HepG2 (cell line): ENCODE measurements around the gene C16orf78. TPM values are rescaled to one million over a fixed set of nuclear protein-coding genes. Genes with fewer than 3 reads are reported as not detected.

Experiments
- ATAC-seq: fragments of 200-7000 bp; cut with Tn5 transposase; 3 replicates; pipeline ENCODE4 v1.9.1; 2020; ENCODE audit warnings: mild to moderate bottlenecking, moderate library complexity
- BruUV-seq: library from RNA; stranded (reverse); fragments of 400-500 nt; replicated peaks from 2 replicates; lab custom pipeline; 2021; lab: Mats Ljungman, UMichigan
- CTCF ChIA-PET: fragments of 300-600 bp; formaldehyde crosslinking; extraction: SDS; loops from one replicate; lab custom pipeline; 2021; ENCODE audit warnings: low total read pairs, inconsistent platforms, low intra/inter-chr PET ratio; lab: Yijun Ruan, JAX
- POLR2A ChIA-PET: fragments of 350-600 bp; sonication (Branson Sonifier 250); formaldehyde crosslinking; loops from one replicate; lab custom pipeline; 2020; ENCODE audit warnings: antibody characterized with exemption, inconsistent platforms; lab: Yijun Ruan, JAX
- DNase-seq: peaks from one replicate; pipeline ENCODE4 v3.0.0-alpha.2; 2015; ENCODE audit warnings: low spot score
- FAIRE-seq: peaks from 3 replicates; lab custom pipeline; 2011; peaks lifted over from hg19 to GRCh38; lab: Jason Lieb, UNC
- H2AFZ ChIP-seq: one replicate; pipeline ENCODE4 v1.6.1; 2011; ENCODE audit warnings: low read length, inconsistent platforms
- H3K27ac ChIP-seq: fragments of 300-600 bp; 3 replicates; pipeline ENCODE4 v1.8.0; 2011; ENCODE audit warnings: mixed run types, mild to moderate bottlenecking, mixed read lengths, low read length, inconsistent platforms; ENCODE audit not compliant: insufficient read depth; ENCODE audit errors: extremely low read length
- H3K27me3 ChIP-seq, 2 experiments: fragments of 200-600 bp in 1 of 2; 2 replicates in 1 of 2; 3 replicates in 1 of 2; pipeline versions ENCODE4 v1.6.0 to v1.8.0; 2011; ENCODE audit warnings: low read length in 2 of 2, mild to moderate bottlenecking in 2 of 2, moderate library complexity in 2 of 2, inconsistent platforms in 1 of 2; ENCODE audit not compliant: insufficient read depth in 2 of 2, control insufficient read depth in 1 of 2
- H3K36me3 ChIP-seq, 2 experiments: fragments of 200-600 bp in 1 of 2; replicated peaks in 1 of 2; 2 replicates in 1 of 2; 3 replicates in 1 of 2; pipeline versions ENCODE4 v1.5.1 to v1.8.0; 2011; ENCODE audit warnings: low read length in 2 of 2, inconsistent platforms in 1 of 2; ENCODE audit not compliant: insufficient read depth in 2 of 2, control insufficient read depth in 1 of 2
- H3K4me1 ChIP-seq: 2 replicates; pipeline ENCODE4 v1.5.1; 2012; ENCODE audit warnings: low read length, inconsistent platforms; ENCODE audit not compliant: insufficient read depth
- H3K4me2 ChIP-seq: 2 replicates; pipeline ENCODE4 v1.6.0; 2011; ENCODE audit warnings: low read depth, low read length, inconsistent platforms
- H3K4me3 ChIP-seq, 3 experiments: fragments of 200-600 bp in 1 of 3; sonication (generic), shearing (Covaris generic) in 1 of 3; replicated peaks in 1 of 3; 2 replicates each; pipeline ENCODE4 v1.5.1; 2011 to 2016; ENCODE audit warnings: low read length in 3 of 3, inconsistent platforms in 2 of 3, low read depth in 2 of 3, mild to moderate bottlenecking in 2 of 3, control low read depth in 1 of 3, mixed read lengths in 1 of 3; ENCODE audit not compliant: insufficient read depth in 1 of 3
- H3K79me2 ChIP-seq: one replicate; pipeline ENCODE4 v1.6.1; 2011; ENCODE audit warnings: low read length, inconsistent platforms; ENCODE audit not compliant: insufficient read depth
- H3K9ac ChIP-seq: 2 replicates; pipeline ENCODE4 v1.6.0; 2011; ENCODE audit warnings: mild to moderate bottlenecking, low read depth, low read length, inconsistent platforms; ENCODE audit not compliant: insufficient read depth
- H3K9me3 ChIP-seq: 2 replicates; pipeline ENCODE4 v1.5.1; 2012; ENCODE audit warnings: mild to moderate bottlenecking, low read length
- H4K20me1 ChIP-seq: 2 replicates; pipeline ENCODE4 v1.6.0; 2011; ENCODE audit warnings: inconsistent platforms, mild to moderate bottlenecking, low read length, moderate library complexity; ENCODE audit not compliant: insufficient read depth
- KDM5B ChIP-seq: sonication (generic); formaldehyde crosslinking; IDR thresholded peaks from 2 replicates; pipeline ENCODE4 v1.4.0; 2020; ENCODE audit warnings: missing genetic modification reagents, mild to moderate bottlenecking, borderline replicate concordance
- MAF1 ChIP-seq: sonication (generic); formaldehyde crosslinking; IDR thresholded peaks from 2 replicates; pipeline ENCODE4 v1.5.0; 2020; ENCODE audit warnings: missing genetic modification reagents, borderline replicate concordance
- RARG ChIP-seq: sonication (generic); formaldehyde crosslinking; IDR thresholded peaks from 2 replicates; pipeline ENCODE4 v1.4.0; 2020; ENCODE audit warnings: low read depth, mild to moderate bottlenecking, missing genetic modification reagents
- RFX1 ChIP-seq: fragments of 450-650 bp; IDR thresholded peaks from 2 replicates; pipeline ENCODE4 v1.6.1; 2017
- ZHX2 ChIP-seq, 2 experiments: sonication (generic) in 1 of 2; formaldehyde crosslinking in 1 of 2; IDR thresholded peaks; 2 replicates each; pipeline versions ENCODE4 v1.6.1 to v1.9.0; 2014 to 2022; ENCODE audit warnings: antibody characterized with exemption in 1 of 2, borderline replicate concordance in 1 of 2, inconsistent platforms in 1 of 2, low read depth in 1 of 2, missing genetic modification reagents in 1 of 2
- ZKSCAN5 ChIP-seq: sonication (generic); formaldehyde crosslinking; IDR thresholded peaks from 2 replicates; pipeline ENCODE4 v1.5.1; 2020; ENCODE audit warnings: mild to moderate bottlenecking, missing genetic modification reagents
- ZNF747 ChIP-seq: sonication (generic); formaldehyde crosslinking; IDR thresholded peaks from 2 replicates; pipeline ENCODE4 v1.8.1; 2023; ENCODE audit warnings: missing genetic modification reagents, mild to moderate bottlenecking, borderline replicate concordance
- ZSCAN29 ChIP-seq: sonication (generic); formaldehyde crosslinking; conservative IDR thresholded peaks from 2 replicates; pipeline ENCODE4 v1.4.0; 2020; ENCODE audit warnings: mild to moderate bottlenecking, missing genetic modification reagents
- WGBS: methylation state at CpG from one replicate; pipeline ENCODE4 v1.1.6; 2017; ENCODE audit warnings: low lambda C conversion rate; 5-methylcytosine and 5-hydroxymethylcytosine counted together
- in situ Hi-C: cut with HindIII; loops from 2 replicates; pipeline ENCODE4 v1.10.0; 2017; ENCODE audit warnings: low pct_unique_long_range_greater_than_20kb; ENCODE audit not compliant: extremely low pct_ligation_motif_present
- intact Hi-C: fragments of 100-400 bp; cut with micrococcal nuclease; formaldehyde crosslinking; loops from one replicate; pipeline ENCODE4 v1.10.0; 2022; ENCODE audit not compliant: unreplicated experiment
- polyA plus RNA-seq, 8 experiments: library from polyadenylated mRNA; depleted of rRNA in 3 of 8; stranded (reverse) in 7 of 8; unstranded in 1 of 8; fragments of >200 nt; fragmentation: Illumina TruSeq in 4 of 8; extraction: Trizol in 4 of 8; gene quantifications; 2 replicates each; pipeline versions ENCODE4 v1.2.1 to v1.2.3, GENCODE V29; 2011 to 2016; ENCODE audit warnings: low read depth in 4 of 8, missing spikeins in 1 of 8, mixed read lengths in 1 of 8; ENCODE audit not compliant: insufficient read depth in 1 of 8
- total RNA-seq, 5 experiments: library from RNA; depleted of rRNA; stranded (reverse); fragments of >200 nt; fragmentation: Illumina TruSeq; extraction: Trizol; gene quantifications; 2 replicates each; pipeline ENCODE4 v1.2.3, GENCODE V29; 2016; ENCODE audit warnings: low read depth in 1 of 5
- TF ChIP-seq, protein P1 (sequence below), 2 experiments: fragments of 450-650 bp in 1 of 2; sonication (generic) in 1 of 2; formaldehyde crosslinking in 1 of 2; IDR thresholded peaks; 2 replicates each; pipeline versions ENCODE4 v1.6.1 to v1.8.0; 2016 to 2022; ENCODE audit warnings: antibody characterized with exemption in 1 of 2, mild to moderate bottlenecking in 1 of 2, missing genetic modification reagents in 1 of 2

C16orf78 gene
- total and polyA plus RNA-seq, 2 of the 13 experiments (the other 11 are each of a cell fraction or from before 2014, with no cell fraction given): not detected

GRCh38 chr16:49427771-49428170, 54.2 kb downstream of the C16orf78 start:
- H3K4me2 ChIP-seq: no peak overlapping the region
- H3K27ac ChIP-seq: no peak overlapping the region
- ChIA-PET CTCF (no interaction called here), POLR2A (no interaction called here)
- no peaks in the 10 kb centered on the region for H3K4me1 ChIP-seq
- WGBS: 18% methylated on average over 4 of the region's 4 CpGs
- intact Hi-C loops (no loop called here), in situ Hi-C loops (no loop called here)
- H3K36me3 ChIP-seq: no peaks in the 10 kb centered on the region
- no peak for DNase-seq
- FAIRE-seq: no peak
- no peak overlapping the region for H2AFZ ChIP-seq
- peaks cover 2 to 15% of the 10 kb centered on the region in 2 experiments; a peak in 3 of 5 replicates for H3K27me3 ChIP-seq
- H3K4me3 ChIP-seq: no peak overlapping the region
- ATAC-seq: no peak
- H4K20me1 ChIP-seq: no peaks in the 10 kb centered on the region
- H3K9ac ChIP-seq: no peak overlapping the region
- no TSS peak for BruUV-seq
- no peaks in the 10 kb centered on the region for H3K79me2 ChIP-seq
- peaks cover 11% of the 10 kb centered on the region; the same call in 1 of the 2 replicates for H3K9me3 ChIP-seq
- TF ChIP-seq RARG (CRISPR knock-in tag) (no peak), RFX1 (no peak), ZKSCAN5 (CRISPR knock-in tag) (no peak), ZHX2 (IDR thresholded peaks at IDR 0.05; ENCODE audit: low read depth) (no peak), ZHX2 (CRISPR knock-in tag; IDR thresholded peaks at IDR 0.05; ENCODE audit: borderline replicate concordance) (no peak), ZSCAN29 (CRISPR knock-in tag) (no peak), KDM5B (CRISPR knock-in tag) (no peak), MAF1 (CRISPR knock-in tag) (no peak), ZNF747 (CRISPR knock-in tag) (no peak)
- TF ChIP-seq, protein P1, sequence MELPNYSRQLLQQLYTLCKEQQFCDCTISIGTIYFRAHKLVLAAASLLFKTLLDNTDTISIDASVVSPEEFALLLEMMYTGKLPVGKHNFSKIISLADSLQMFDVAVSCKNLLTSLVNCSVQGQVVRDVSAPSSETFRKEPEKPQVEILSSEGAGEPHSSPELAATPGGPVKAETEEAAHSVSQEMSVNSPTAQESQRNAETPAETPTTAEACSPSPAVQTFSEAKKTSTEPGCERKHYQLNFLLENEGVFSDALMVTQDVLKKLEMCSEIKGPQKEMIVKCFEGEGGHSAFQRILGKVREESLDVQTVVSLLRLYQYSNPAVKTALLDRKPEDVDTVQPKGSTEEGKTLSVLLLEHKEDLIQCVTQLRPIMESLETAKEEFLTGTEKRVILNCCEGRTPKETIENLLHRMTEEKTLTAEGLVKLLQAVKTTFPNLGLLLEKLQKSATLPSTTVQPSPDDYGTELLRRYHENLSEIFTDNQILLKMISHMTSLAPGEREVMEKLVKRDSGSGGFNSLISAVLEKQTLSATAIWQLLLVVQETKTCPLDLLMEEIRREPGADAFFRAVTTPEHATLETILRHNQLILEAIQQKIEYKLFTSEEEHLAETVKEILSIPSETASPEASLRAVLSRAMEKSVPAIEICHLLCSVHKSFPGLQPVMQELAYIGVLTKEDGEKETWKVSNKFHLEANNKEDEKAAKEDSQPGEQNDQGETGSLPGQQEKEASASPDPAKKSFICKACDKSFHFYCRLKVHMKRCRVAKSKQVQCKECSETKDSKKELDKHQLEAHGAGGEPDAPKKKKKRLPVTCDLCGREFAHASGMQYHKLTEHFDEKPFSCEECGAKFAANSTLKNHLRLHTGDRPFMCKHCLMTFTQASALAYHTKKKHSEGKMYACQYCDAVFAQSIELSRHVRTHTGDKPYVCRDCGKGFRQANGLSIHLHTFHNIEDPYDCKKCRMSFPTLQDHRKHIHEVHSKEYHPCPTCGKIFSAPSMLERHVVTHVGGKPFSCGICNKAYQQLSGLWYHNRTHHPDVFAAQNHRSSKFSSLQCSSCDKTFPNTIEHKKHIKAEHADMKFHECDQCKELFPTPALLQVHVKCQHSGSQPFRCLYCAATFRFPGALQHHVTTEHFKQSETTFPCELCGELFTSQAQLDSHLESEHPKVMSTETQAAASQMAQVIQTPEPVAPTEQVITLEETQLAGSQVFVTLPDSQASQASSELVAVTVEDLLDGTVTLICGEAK (IDR thresholded peaks at IDR 0.05): no peak
- TF ChIP-seq, protein P1 (CRISPR knock-in tag; IDR thresholded peaks at IDR 0.05): no peak
